IMR-90 (cell line): ENCODE results near the gene MLST8. TPM values are rescaled to one million over a fixed set of nuclear protein-coding genes. Genes with fewer than 3 reads are reported as not detected.

Experiments used
- ATAC-seq: fragments of 200-7000 bp; cut with Tn5 transposase; 2 replicates; pipeline ENCODE4 v1.9.1; 2020; ENCODE audit warnings: low read depth, mild to moderate bottlenecking, moderate library complexity
- BruUV-seq: library from RNA; stranded (reverse); fragments of 400-500 nt; replicated peaks from 2 replicates; lab custom pipeline; 2021; lab: Mats Ljungman, UMichigan
- CTCF ChIA-PET: fragments of 300-600 bp; formaldehyde crosslinking; extraction: SDS; loops from one replicate; lab custom pipeline; 2021; ENCODE audit warnings: antibody characterized with exemption; lab: Yijun Ruan, JAX
- POLR2A ChIA-PET: fragments of 300-600 bp; sonication (Branson Sonifier 250); formaldehyde crosslinking; loops from one replicate; lab custom pipeline; 2022; ENCODE audit warnings: antibody characterized with exemption; ENCODE audit not compliant: unreplicated experiment; lab: Charles Lee
- DNase-seq: peaks from one replicate; pipeline ENCODE4 v3.0.0; 2013
- H2AFZ ChIP-seq: replicated peaks from 2 replicates; pipeline ENCODE3; 2013; ENCODE audit warnings: low read length, mild to moderate bottlenecking; ENCODE audit not compliant: poor library complexity
- H2AK5ac ChIP-seq: 2 replicates; pipeline ENCODE4 v1.6.1; 2013; ENCODE audit warnings: low read depth, low read length, inconsistent platforms
- H2AK9ac ChIP-seq: replicated peaks from 2 replicates; pipeline ENCODE3; 2013; ENCODE audit warnings: mild to moderate bottlenecking, low read depth, low read length, moderate library complexity; ENCODE audit not compliant: poor library complexity
- H2BK120ac ChIP-seq: 2 replicates; pipeline ENCODE4 v1.6.1; 2013; ENCODE audit warnings: low read depth, low read length, inconsistent platforms
- H2BK15ac ChIP-seq: 3 replicates; pipeline ENCODE4 v1.6.1; 2013; ENCODE audit warnings: low read depth, low read length, inconsistent platforms
- H2BK20ac ChIP-seq: 2 replicates; pipeline ENCODE4 v1.6.1; 2013; ENCODE audit warnings: low read depth, mild to moderate bottlenecking, inconsistent platforms, low read length, moderate library complexity
- H2BK5ac ChIP-seq: 2 replicates; pipeline ENCODE4 v1.6.1; 2013; ENCODE audit warnings: mild to moderate bottlenecking, low read depth, low read length, inconsistent platforms; ENCODE audit not compliant: poor library complexity, severe bottlenecking
- H3K14ac ChIP-seq: replicated peaks from 2 replicates; pipeline ENCODE4 v1.6.1; 2013; ENCODE audit warnings: low read depth, low read length, inconsistent platforms
- H3K18ac ChIP-seq: 2 replicates; pipeline ENCODE4 v1.6.1; 2013; ENCODE audit warnings: low read depth, low read length, control low read depth
- H3K23ac ChIP-seq: 2 replicates; pipeline ENCODE4 v1.6.1; 2013; ENCODE audit warnings: low read depth, low read length, inconsistent platforms
- H3K27ac ChIP-seq: 2 replicates; pipeline ENCODE4 v1.5.1; 2013; ENCODE audit warnings: mild to moderate bottlenecking, control low read depth, low read length; ENCODE audit not compliant: insufficient read depth
- H3K27me3 ChIP-seq: 2 replicates; pipeline ENCODE4 v1.6.1; 2013; ENCODE audit warnings: low read length; ENCODE audit not compliant: control insufficient read depth, insufficient read depth
- H3K36me3 ChIP-seq: 2 replicates; pipeline ENCODE4 v1.6.1; 2013; ENCODE audit warnings: low read length, mixed read lengths; ENCODE audit not compliant: control insufficient read depth, insufficient read depth
- H3K4ac ChIP-seq: 2 replicates; pipeline ENCODE4 v1.6.1; 2013; ENCODE audit warnings: low read depth, low read length, inconsistent platforms
- H3K4me1 ChIP-seq: 2 replicates; pipeline ENCODE4 v1.6.1; 2013; ENCODE audit warnings: low read length, mixed read lengths; ENCODE audit not compliant: control insufficient read depth, insufficient read depth
- H3K4me2 ChIP-seq: 2 replicates; pipeline ENCODE4 v1.6.1; 2013; ENCODE audit warnings: low read depth, mild to moderate bottlenecking, control low read depth, low read length, moderate library complexity
- H3K4me3 ChIP-seq: 2 replicates; pipeline ENCODE4 v1.5.1; 2013; ENCODE audit warnings: low read depth, mild to moderate bottlenecking, control low read depth, low read length, moderate library complexity; ENCODE audit not compliant: insufficient read depth
- H3K56ac ChIP-seq: 2 replicates; pipeline ENCODE4 v1.6.1; 2013; ENCODE audit warnings: low read length, inconsistent platforms; ENCODE audit not compliant: insufficient read depth; ENCODE audit errors: extremely low read depth
- H3K79me1 ChIP-seq, 2 experiments: 2 replicates each; pipeline ENCODE4 v1.6.1; 2013; ENCODE audit warnings: low read length in 2 of 2, inconsistent platforms in 1 of 2, low read depth in 1 of 2
- H3K9ac ChIP-seq: 2 replicates; pipeline ENCODE4 v1.6.1; 2013; ENCODE audit warnings: low read depth, low read length, control low read depth
- H3K9me1 ChIP-seq: 2 replicates; pipeline ENCODE4 v1.6.1; 2013; ENCODE audit warnings: low read length, inconsistent platforms; ENCODE audit not compliant: insufficient read depth
- H3K9me3 ChIP-seq: 2 replicates; pipeline ENCODE4 v1.6.1; 2013; ENCODE audit warnings: low read length; ENCODE audit not compliant: control insufficient read depth, insufficient read depth
- H4K20me1 ChIP-seq: 2 replicates; pipeline ENCODE4 v1.6.1; 2013; ENCODE audit warnings: low read length, inconsistent platforms; ENCODE audit not compliant: insufficient read depth
- H4K5ac ChIP-seq: 2 replicates; pipeline ENCODE4 v1.6.1; 2013; ENCODE audit warnings: mild to moderate bottlenecking, low read depth, low read length, control low read depth
- H4K8ac ChIP-seq, 2 experiments: 2 replicates each; pipeline ENCODE4 v1.6.1; 2013; ENCODE audit warnings: low read depth in 2 of 2, low read length in 2 of 2, control low read depth in 1 of 2, inconsistent platforms in 1 of 2
- H4K91ac ChIP-seq: 2 replicates; pipeline ENCODE4 v1.6.1; 2013; ENCODE audit warnings: low read depth, low read length, inconsistent platforms; ENCODE audit not compliant: insufficient read depth
- ELK1 ChIP-seq: fragments of 150-350 bp; IDR thresholded peaks from 2 replicates; pipeline ENCODE4 v1.6.1; 2016; ENCODE audit warnings: low read depth, mild to moderate bottlenecking, low read length, moderate library complexity, borderline replicate concordance
- MAFK ChIP-seq: IDR thresholded peaks from 2 replicates; pipeline ENCODE4 v1.6.1; 2012; ENCODE audit warnings: low read depth, low read length, improper control_type of control experiment
- MAZ ChIP-seq: IDR thresholded peaks from 2 replicates; pipeline ENCODE4 v1.6.1; 2012; ENCODE audit warnings: low read depth, mild to moderate bottlenecking, low read length, improper control_type of control experiment, moderate library complexity, borderline replicate concordance
- NFE2L2 ChIP-seq: fragments of 150-350 bp; IDR thresholded peaks from 2 replicates; pipeline ENCODE4 v1.6.1; 2016; ENCODE audit warnings: low read depth, mild to moderate bottlenecking, low read length
- POLR2A ChIP-seq: IDR thresholded peaks from 2 replicates; pipeline ENCODE4 v1.6.1; 2012; ENCODE audit warnings: mild to moderate bottlenecking, low read depth, low read length
- RCOR1 ChIP-seq: IDR thresholded peaks from 2 replicates; pipeline ENCODE4 v1.6.1; 2012; ENCODE audit warnings: mild to moderate bottlenecking, low read length, improper control_type of control experiment; ENCODE audit not compliant: insufficient replicate concordance
- RFX5 ChIP-seq: IDR thresholded peaks from 2 replicates; pipeline ENCODE4 v1.8.0; 2012; ENCODE audit warnings: low read depth, mild to moderate bottlenecking, low read length, moderate library complexity
- WGBS, 2 experiments: methylation state at CpG; one replicate each; pipeline versions ENCODE4 v1.1.5 to v1.1.7; 2013; ENCODE audit warnings: missing lambda C conversion rate in 2 of 2; ENCODE audit not compliant: insufficient read length in 1 of 2; ENCODE audit errors: extremely low coverage in 2 of 2; 5-methylcytosine and 5-hydroxymethylcytosine counted together
- dilution Hi-C: fragments of 300-500 bp; cut with HindIII; formaldehyde crosslinking; loops from one replicate; pipeline ENCODE4 v1.14.3; 2018; ENCODE audit warnings: low sequenced_read_pairs; ENCODE audit not compliant: unreplicated experiment
- in situ Hi-C: fragments of 300-500 bp; cut with MboI; formaldehyde crosslinking; loops from 3 replicates; pipeline ENCODE4 v1.14.3; 2019; ENCODE audit warnings: low sequenced_read_pairs, inconsistent platforms, mixed read lengths
- intact Hi-C: fragments of 100-400 bp; cut with micrococcal nuclease; formaldehyde crosslinking; loops from 2 replicates; pipeline ENCODE4 v1.10.0; 2022
- polyA plus RNA-seq, 3 experiments: library from polyadenylated mRNA; depleted of rRNA; stranded (reverse); fragments of >200 nt; gene quantifications; 2 replicates each; pipeline ENCODE4 v1.2.3, GENCODE V29; 2012; ENCODE audit warnings: low replicate concordance in 1 of 3
- total RNA-seq: library from RNA; depleted of rRNA; stranded (reverse); fragments of >200 nt; gene quantifications from 2 replicates; pipeline ENCODE4 v1.2.3, GENCODE V29; 2012

Gene MLST8
- total and polyA plus RNA-seq, 2 of the 4 experiments (the other 2 are of a cell fraction), result 34.4 to 93.7 TPM

- Histone ChIP-seq H2BK15ac (no peak overlapping the region), H3K4me2 (no peak overlapping the region), H3K27me3 (no peaks in the 10 kb centered on the region), H3K14ac (no peak overlapping the region), H3K4me3 (no peak overlapping the region), H3K23ac (no peak overlapping the region), H2BK20ac (no peak overlapping the region), H2AK5ac (no peak overlapping the region), H4K20me1 (no peaks in the 10 kb centered on the region; the same call in none of the 2 replicates), H2BK120ac (no peak overlapping the region), H2AK9ac (no peak overlapping the region), H3K56ac (no peak overlapping the region), H4K5ac (no peak overlapping the region), H3K36me3 (peaks cover 50% of the 10 kb centered on the region), H2BK5ac (no peak overlapping the region), H3K27ac (no peak overlapping the region), H3K79me1 (peaks cover 11 to 25% of the 10 kb centered on the region in 2 experiments), H4K91ac (no peak overlapping the region), H3K4ac (no peak overlapping the region), H3K9me3 (no peaks in the 10 kb centered on the region), H3K9me1 (no peaks in the 10 kb centered on the region), H3K4me1 (no peaks in the 10 kb centered on the region), H3K9ac (no peak overlapping the region), H2AFZ (no peak overlapping the region), H4K8ac (no peak overlapping the region), H3K18ac (no peak overlapping the region)
- TF ChIP-seq MAZ (no peak), POLR2A (no peak), NFE2L2 (no peak), MAFK (no peak), RCOR1 (no peak), ELK1 (no peak), RFX5 (no peak)
- intact Hi-C loops, result no loop called here
- WGBS, 2 experiments, result 98% methylated on average over 7 of the region's 19 CpGs; no CpG with 5 or more reads in 1 of the 2 experiments
- CTCF ChIA-PET, result no interaction called here
- DNase-seq (no peak), ATAC-seq (no peak)
- BruUV-seq, result no TSS peak
- in situ Hi-C loops, result no loop called here
- POLR2A ChIA-PET, result no interaction called here
- dilution Hi-C loops, result no loop called here
Observed at GRCh38 chr16:2243031-2243528, 37.8 kb downstream of the MLST8 start.
